Mesothelial cell of epicardium (in vitro differentiated cells): ENCODE results near the gene HYDIN. TPM values are rescaled to one million over a fixed set of nuclear protein-coding genes. Genes with fewer than 3 reads are reported as not detected.

Experiments
- DNase-seq, 2 experiments: peaks; one replicate each; pipeline ENCODE4 v3.0.0; 2021; ENCODE audit warnings: low spot score in 2 of 2; ENCODE audit not compliant: unreplicated experiment in 2 of 2
- H3K27ac Mint-ChIP-seq: 2 replicates; pipeline ENCODE4 v1.8.0; 2021; ENCODE audit warnings: mixed read lengths
- H3K27me3 Mint-ChIP-seq: 2 replicates; pipeline ENCODE4 v1.8.0; 2021; ENCODE audit warnings: low read depth, mixed read lengths
- H3K36me3 Mint-ChIP-seq: 2 replicates; pipeline ENCODE4 v1.8.0; 2021; ENCODE audit warnings: mixed read lengths
- H3K4me1 Mint-ChIP-seq: 2 replicates; pipeline ENCODE4 v1.8.0; 2021; ENCODE audit warnings: mixed read lengths
- H3K4me3 Mint-ChIP-seq: 2 replicates; pipeline ENCODE4 v1.8.0; 2021; ENCODE audit warnings: mild to moderate bottlenecking, moderate library complexity, mixed read lengths
- H3K9me3 Mint-ChIP-seq: 2 replicates; pipeline ENCODE4 v1.8.0; 2021; ENCODE audit warnings: mixed read lengths
- total RNA-seq: library from RNA; stranded (reverse); gene quantifications from 3 replicates; pipeline ENCODE4 v1.2.1, GENCODE V29; 2021
- TF ChIP-seq, protein P1 (sequence below): fragments of 200-600 bp; sonication (generic); IDR thresholded peaks from one replicate; pipeline ENCODE4 v1.5.0; 2021; ENCODE audit warnings: antibody characterized with exemption; ENCODE audit not compliant: unreplicated experiment

Gene HYDIN
- total RNA-seq, result 0.42 to 1.2 TPM (median 0.72 TPM) in 3 replicates

DNA sequence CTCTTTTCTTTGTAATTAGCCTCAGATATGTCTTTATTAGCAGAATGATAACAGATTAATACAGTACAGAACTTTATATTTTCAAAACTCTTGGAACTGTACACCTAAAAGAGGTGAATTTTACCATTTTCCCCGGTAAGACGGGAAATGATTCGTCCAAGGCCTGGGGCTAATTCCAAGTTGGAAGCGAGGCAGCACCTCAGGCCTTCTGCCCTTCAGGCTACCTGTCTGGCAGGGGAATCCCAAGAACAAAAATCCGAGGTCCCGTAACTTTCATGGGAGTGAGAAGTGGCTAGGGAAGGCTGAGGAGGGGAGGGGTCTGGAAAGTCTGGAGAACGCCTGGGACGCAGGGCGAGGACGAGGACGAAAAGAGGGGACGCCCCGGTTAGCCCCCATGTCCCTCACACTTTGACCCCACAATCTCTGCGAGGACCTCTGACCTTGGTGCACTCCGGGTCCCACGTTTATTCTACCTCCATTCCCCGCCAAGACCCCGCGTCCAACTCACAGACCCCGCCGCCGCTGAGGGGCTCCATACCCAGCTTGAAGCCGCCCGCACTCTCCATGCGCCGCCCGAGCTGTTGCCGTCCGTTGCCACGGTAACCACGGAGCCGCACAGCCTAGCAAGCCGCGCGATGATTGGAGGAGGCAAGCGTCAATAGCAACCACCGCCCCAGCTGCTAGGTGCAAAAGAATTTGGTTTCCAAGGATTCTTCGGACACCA lies at the start of gene HYDIN:
Gene HYDIN (minus strand): TSS at position 601 of the 724 bp plus-strand sequence. CDS start 43,827 bp downstream, outside the sequence.
- H3K9me3 Mint-ChIP-seq, result peaks cover 31% of the 10 kb centered on the region
- H3K27me3 Mint-ChIP-seq, result peaks cover 24% of the 10 kb centered on the region
- H3K4me1 Mint-ChIP-seq, result peaks cover 6% of the 10 kb centered on the region
- H3K4me3 Mint-ChIP-seq, result peak within 1 kb of the TSS; percentile 72
- peaks cover 1% of the 10 kb centered on the region for H3K36me3 Mint-ChIP-seq
- H3K27ac Mint-ChIP-seq, result peak within 1 kb of the TSS; percentile 86
- TF ChIP-seq, protein P1, sequence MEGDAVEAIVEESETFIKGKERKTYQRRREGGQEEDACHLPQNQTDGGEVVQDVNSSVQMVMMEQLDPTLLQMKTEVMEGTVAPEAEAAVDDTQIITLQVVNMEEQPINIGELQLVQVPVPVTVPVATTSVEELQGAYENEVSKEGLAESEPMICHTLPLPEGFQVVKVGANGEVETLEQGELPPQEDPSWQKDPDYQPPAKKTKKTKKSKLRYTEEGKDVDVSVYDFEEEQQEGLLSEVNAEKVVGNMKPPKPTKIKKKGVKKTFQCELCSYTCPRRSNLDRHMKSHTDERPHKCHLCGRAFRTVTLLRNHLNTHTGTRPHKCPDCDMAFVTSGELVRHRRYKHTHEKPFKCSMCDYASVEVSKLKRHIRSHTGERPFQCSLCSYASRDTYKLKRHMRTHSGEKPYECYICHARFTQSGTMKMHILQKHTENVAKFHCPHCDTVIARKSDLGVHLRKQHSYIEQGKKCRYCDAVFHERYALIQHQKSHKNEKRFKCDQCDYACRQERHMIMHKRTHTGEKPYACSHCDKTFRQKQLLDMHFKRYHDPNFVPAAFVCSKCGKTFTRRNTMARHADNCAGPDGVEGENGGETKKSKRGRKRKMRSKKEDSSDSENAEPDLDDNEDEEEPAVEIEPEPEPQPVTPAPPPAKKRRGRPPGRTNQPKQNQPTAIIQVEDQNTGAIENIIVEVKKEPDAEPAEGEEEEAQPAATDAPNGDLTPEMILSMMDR, result no peak
- DNase-seq, result peak; percentile 80 to 83

DNA sequence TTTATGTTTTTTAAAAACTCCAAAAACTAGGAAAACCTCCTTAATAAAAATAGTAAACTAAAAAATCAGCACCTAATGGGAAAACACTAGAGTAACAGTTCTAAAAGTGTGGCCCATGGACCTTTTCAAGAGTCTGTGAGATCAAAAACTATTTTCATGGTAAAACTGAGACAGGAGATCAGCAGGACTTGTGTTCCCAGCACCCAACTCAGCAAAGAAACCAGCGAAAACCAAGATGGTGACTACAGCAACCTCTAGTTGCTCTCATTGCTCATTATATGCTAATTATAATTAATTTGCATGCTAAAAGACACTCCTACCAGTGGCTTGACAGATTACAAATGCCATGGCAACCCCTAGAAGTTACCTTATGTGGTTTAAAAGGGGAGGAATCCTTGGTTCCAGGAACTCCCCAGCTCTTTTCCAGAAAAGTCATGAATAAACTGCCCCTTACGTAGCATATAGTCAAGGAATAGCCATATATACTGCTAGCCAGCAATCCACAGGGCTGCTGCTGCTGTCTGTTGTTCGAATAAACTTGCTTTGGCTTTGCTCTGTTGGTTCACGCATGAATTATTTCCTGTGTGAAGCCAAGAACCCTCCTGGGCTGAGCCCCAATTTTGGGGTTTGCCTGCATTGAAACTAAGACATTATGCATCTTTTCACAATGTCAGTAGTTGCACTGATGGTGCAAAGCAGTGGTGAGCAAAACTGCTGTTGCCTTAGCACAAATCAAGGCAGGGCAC lies 46.2 kb upstream of the HYDIN start:
- TF ChIP-seq, protein P1, result no peak
- no peak for DNase-seq
- Mint-ChIP-seq H3K9me3 (peaks cover 17% of the 10 kb centered on the region), H3K4me1 (peaks cover 2% of the 10 kb centered on the region), H3K27me3 (no peaks in the 10 kb centered on the region), H3K36me3 (peaks cover 7% of the 10 kb centered on the region), H3K27ac (no peak overlapping the region), H3K4me3 (no peak overlapping the region)

DNA sequence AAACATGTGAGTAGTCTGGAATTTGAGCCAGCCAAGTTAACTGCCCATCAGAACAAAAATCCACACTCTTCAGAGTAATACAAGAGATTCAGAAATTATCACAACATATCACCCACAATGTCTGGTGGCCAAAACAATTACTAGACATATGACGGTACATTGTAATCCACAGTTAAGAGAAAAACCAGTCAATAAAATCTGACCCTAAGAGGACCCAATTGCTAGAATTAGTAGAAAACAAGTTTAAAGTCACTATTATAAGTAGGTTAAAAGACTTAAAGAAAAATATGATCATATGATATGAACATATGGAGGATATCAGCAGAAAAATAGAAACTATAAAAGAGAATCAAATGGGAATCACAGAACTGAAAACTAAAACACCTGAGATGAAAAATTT lies 42.9 kb upstream of the HYDIN start:
- Mint-ChIP-seq H3K36me3 (peaks cover 5% of the 10 kb centered on the region), H3K27ac (no peak overlapping the region), H3K4me1 (no peaks in the 10 kb centered on the region), H3K4me3 (no peak overlapping the region), H3K9me3 (peaks cover 31% of the 10 kb centered on the region), H3K27me3 (peaks cover 12% of the 10 kb centered on the region)
- TF ChIP-seq, protein P1, result no peak
- DNase-seq, result no peak

DNA sequence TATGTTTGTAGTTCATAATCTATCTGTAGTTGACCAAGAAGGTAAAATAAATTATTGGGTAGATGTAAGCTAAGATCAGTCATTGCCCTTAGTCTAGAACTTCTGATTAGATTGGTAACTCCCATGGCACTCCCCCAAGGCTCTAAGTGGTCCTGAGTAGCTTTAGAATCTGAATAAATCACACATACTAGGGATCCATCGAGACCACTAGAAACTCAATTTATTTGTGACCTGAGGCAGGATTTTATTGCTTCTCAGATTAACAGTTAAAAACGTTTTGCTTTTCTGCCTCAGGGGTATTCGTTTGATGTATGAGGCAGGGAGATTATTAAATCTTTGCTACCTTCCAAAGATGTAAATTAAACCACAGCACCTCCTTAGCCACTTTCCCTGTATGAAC lies 33.8 kb upstream of the HYDIN start:
- TF ChIP-seq, protein P1, result no peak

DNA sequence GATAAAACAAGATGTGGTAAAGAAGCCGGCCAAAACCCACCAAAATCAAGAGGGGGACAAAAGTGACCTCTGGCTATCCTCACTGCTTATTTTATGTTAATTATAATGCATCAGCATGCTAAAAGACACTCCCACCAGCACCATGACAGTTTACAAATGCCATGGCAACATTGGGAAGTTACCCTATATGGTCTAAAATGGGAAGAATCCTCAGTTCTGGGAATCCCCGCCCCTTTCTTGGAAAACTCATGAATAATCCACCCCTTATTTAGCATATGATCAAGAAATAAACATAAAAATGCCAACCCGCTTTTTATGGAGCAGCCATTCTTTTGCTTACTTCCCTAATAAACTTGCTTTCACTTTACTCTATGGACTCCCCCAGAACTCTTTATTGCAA lies 33.1 kb upstream of the HYDIN start:
- Mint-ChIP-seq H3K27ac (no peak overlapping the region), H3K4me3 (no peak overlapping the region), H3K9me3 (peaks cover 4% of the 10 kb centered on the region), H3K27me3 (peaks cover 34% of the 10 kb centered on the region), H3K4me1 (peaks cover 1% of the 10 kb centered on the region), H3K36me3 (no peaks in the 10 kb centered on the region)
- TF ChIP-seq, protein P1, result no peak
- DNase-seq, result no peak

More for the DNA sequence above, 33.8 kb upstream of the HYDIN start:
- peaks cover 1% of the 10 kb centered on the region for H3K4me1 Mint-ChIP-seq
- H3K36me3 Mint-ChIP-seq, result no peaks in the 10 kb centered on the region
- DNase-seq, result no peak
- H3K27ac Mint-ChIP-seq, result no peak overlapping the region
- H3K4me3 Mint-ChIP-seq, result no peak overlapping the region
- H3K9me3 Mint-ChIP-seq, result peaks cover 9% of the 10 kb centered on the region
- peaks cover 33% of the 10 kb centered on the region for H3K27me3 Mint-ChIP-seq
